ENCODE data around the gene FXYD3. TPM values are rescaled to one million over a fixed set of nuclear protein-coding genes. Genes with fewer than 3 reads are reported as not detected.

FXYD3 gene
- total and polyA plus RNA-seq, 2 experiments from 2014 or later = 0.81 TPM; not detected in 1

DNA sequence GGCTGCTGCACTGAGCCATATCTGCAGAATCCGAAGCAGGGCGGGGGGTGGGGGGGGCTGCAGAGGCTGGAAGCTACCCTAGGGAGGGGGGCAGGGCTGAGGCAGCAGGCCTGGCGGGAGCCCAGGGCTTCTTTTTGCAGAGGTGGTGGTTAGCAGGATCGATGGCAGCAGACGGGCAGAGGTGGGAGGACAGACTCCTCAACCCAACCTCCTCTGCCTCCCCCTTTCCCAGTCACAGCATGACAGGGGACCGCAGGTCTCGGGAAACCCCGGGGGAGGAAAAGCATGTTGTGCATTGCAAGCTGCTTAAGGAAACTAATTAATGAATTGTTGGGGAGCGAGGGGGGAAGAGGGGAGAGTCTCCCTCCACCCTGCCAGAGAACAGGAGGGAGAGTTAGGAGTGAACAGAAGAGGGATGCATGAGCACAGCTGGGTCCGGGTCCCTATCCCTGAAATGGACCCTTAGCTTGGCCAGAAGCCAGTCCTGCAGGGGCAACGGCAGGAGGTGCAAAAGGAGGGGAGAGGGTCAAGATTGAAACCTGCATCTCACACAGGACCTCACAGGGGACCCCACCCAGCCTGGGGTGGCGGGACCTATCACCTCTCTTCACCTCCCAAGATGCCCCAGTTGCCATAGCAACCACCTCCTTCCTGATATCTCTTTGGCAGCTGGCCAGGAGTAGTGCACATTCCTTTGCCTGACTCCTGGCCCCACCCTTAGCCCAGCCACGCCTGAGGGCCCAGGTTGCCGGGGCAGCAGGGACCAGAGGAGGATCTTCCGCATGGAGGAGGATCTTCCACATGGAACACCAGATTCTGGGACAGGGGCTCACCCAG, 29.2 kb downstream of the FXYD3 start:
- Mint-ChIP-seq H3K4me1 (peaks cover 36% of the 10 kb centered on the region), H3K27me3 (ENCODE audit: insufficient read depth, low read depth, poor library complexity) (peaks cover 29% of the 10 kb centered on the region), H3K9me3 (no peaks in the 10 kb centered on the region; the same call in 1 of the 3 replicates), H3K27ac (no peak overlapping the region), H3K4me3 (peak overlapping the region; percentile 36; the same call in 2 of the 3 replicates), H3K36me3 (ENCODE audit: low read depth) (0 out of 3 replicates have a peak, but pooled peaks cover 3% of the 10 kb centered on the region)
- Histone ChIP-seq H4K20me1 (replicated peaks; ENCODE audit: insufficient read depth) (0 out of 2 replicates have a peak, but pooled peaks cover 4% of the 10 kb centered on the region), H2AFZ (no peak overlapping the region), H3K9me2 (ENCODE audit: insufficient read depth) (no peaks in the 10 kb centered on the region), H3K27me3 (ENCODE audit: insufficient read depth) (peaks cover 20% of the 10 kb centered on the region), H3F3A (replicated peaks; ENCODE audit: low read depth) (peaks cover 7% of the 10 kb centered on the region; the same call in 1 of the 2 replicates), H3K4me1 (ENCODE audit: insufficient read depth) (peaks cover 30% of the 10 kb centered on the region), H3K27ac (ENCODE audit: low read depth) (no peak overlapping the region), H3K4me2 (peak overlapping the region; percentile 90), H3K4me3 (peak overlapping the region; percentile 89; the same call in 1 of the 2 replicates), H3K36me3 (ENCODE audit: insufficient read depth) (no peaks in the 10 kb centered on the region), H3K79me2 (replicated peaks; ENCODE audit: insufficient read depth) (no peaks in the 10 kb centered on the region)
- TF ChIP-seq STAT1 (IDR thresholded peaks at IDR 0.05; ENCODE audit: unreplicated experiment) (no peak), NANOG (IDR thresholded peaks at IDR 0.05; ENCODE audit: borderline replicate concordance) (no peak)
- TF ChIP-seq, protein P1, sequence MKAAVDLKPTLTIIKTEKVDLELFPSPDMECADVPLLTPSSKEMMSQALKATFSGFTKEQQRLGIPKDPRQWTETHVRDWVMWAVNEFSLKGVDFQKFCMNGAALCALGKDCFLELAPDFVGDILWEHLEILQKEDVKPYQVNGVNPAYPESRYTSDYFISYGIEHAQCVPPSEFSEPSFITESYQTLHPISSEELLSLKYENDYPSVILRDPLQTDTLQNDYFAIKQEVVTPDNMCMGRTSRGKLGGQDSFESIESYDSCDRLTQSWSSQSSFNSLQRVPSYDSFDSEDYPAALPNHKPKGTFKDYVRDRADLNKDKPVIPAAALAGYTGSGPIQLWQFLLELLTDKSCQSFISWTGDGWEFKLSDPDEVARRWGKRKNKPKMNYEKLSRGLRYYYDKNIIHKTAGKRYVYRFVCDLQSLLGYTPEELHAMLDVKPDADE (IDR thresholded peaks at IDR 0.05) = no peak
- ATAC-seq (peak; percentile 15), DNase-seq (ENCODE audit: low spot score) (peak; percentile 98)

DNA sequence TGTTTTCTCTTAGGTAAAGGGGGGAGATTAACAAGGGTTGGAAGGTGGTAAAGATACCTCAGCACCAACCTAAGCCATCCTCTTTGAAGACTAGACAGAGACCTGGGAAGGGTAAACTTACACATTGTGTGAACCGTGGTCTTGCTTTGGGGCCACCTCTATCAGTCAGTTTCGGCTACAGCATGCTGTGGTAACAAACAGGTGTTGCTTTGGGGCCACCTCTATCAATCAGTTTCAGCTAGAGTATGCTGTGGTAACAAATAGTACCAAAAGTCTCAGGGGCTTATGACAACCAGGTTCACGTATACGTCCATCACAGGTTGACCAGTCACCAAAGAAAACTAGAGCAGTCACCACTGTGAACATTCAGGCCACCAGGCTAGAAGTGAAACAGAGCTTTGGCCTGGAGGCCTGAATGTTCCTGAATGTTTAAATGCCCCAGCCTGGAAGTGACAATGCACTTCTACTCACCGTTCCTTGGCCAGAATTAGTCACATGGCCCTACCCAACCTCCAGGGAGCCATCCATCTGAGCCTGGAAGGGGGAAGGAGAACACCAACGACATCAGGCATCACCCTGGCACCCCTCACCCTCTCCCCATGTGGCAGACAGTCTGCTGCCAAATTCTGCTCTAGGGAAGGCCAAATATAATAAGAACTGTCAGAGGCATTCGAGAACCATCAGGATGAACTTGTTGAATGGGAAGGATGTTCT, 31.3 kb downstream of the FXYD3 start:
- H3K4me1 ChIP-seq (ENCODE audit: insufficient read depth) = peaks cover 27% of the 10 kb centered on the region
- DNase-seq (ENCODE audit: low spot score) (no peak), ATAC-seq (no peak)
- Mint-ChIP-seq H3K4me3 (no peak overlapping the region), H3K36me3 (ENCODE audit: low read depth) (peaks cover 7% of the 10 kb centered on the region; the same call in 2 of the 3 replicates), H3K9me3 (no peaks in the 10 kb centered on the region; the same call in 2 of the 3 replicates), H3K27ac (no peak overlapping the region), H3K4me1 (peaks cover 42% of the 10 kb centered on the region), H3K27me3 (ENCODE audit: insufficient read depth, low read depth, poor library complexity) (peaks cover 28% of the 10 kb centered on the region)
- no peak overlapping the region for H3K27ac ChIP-seq (ENCODE audit: low read depth)
- 0 out of 2 replicates have a peak, but pooled peaks cover 4% of the 10 kb centered on the region for H4K20me1 ChIP-seq (replicated peaks; ENCODE audit: insufficient read depth)
- peaks cover 15% of the 10 kb centered on the region for H3K27me3 ChIP-seq (ENCODE audit: insufficient read depth)
- no peaks in the 10 kb centered on the region for H3K36me3 ChIP-seq (ENCODE audit: insufficient read depth)
- H3K4me2 ChIP-seq = no peak overlapping the region
- H3F3A ChIP-seq (replicated peaks; ENCODE audit: low read depth) = peaks cover 14% of the 10 kb centered on the region; the same call in 1 of the 2 replicates
- no peak overlapping the region for H2AFZ ChIP-seq
- H3K9me2 ChIP-seq (ENCODE audit: insufficient read depth) = no peaks in the 10 kb centered on the region
- no peaks in the 10 kb centered on the region for H3K79me2 ChIP-seq (replicated peaks; ENCODE audit: insufficient read depth)
- H3K4me3 ChIP-seq = no peak overlapping the region
- TF ChIP-seq JUNB (IDR thresholded peaks at IDR 0.05; ENCODE audit: unreplicated experiment) (no peak), POLR2AphosphoS5 (IDR thresholded peaks at IDR 0.05; ENCODE audit: low read depth) (no peak), STAT1 (IDR thresholded peaks at IDR 0.05; ENCODE audit: unreplicated experiment) (no peak), ZNF331 (CRISPR knock-in tag; IDR thresholded peaks at IDR 0.05; ENCODE audit: low read depth) (no peak), EZH2phosphoT487 (IDR thresholded peaks at IDR 0.05; ENCODE audit: unreplicated experiment) (no peak)
- TF ChIP-seq, protein P2, sequence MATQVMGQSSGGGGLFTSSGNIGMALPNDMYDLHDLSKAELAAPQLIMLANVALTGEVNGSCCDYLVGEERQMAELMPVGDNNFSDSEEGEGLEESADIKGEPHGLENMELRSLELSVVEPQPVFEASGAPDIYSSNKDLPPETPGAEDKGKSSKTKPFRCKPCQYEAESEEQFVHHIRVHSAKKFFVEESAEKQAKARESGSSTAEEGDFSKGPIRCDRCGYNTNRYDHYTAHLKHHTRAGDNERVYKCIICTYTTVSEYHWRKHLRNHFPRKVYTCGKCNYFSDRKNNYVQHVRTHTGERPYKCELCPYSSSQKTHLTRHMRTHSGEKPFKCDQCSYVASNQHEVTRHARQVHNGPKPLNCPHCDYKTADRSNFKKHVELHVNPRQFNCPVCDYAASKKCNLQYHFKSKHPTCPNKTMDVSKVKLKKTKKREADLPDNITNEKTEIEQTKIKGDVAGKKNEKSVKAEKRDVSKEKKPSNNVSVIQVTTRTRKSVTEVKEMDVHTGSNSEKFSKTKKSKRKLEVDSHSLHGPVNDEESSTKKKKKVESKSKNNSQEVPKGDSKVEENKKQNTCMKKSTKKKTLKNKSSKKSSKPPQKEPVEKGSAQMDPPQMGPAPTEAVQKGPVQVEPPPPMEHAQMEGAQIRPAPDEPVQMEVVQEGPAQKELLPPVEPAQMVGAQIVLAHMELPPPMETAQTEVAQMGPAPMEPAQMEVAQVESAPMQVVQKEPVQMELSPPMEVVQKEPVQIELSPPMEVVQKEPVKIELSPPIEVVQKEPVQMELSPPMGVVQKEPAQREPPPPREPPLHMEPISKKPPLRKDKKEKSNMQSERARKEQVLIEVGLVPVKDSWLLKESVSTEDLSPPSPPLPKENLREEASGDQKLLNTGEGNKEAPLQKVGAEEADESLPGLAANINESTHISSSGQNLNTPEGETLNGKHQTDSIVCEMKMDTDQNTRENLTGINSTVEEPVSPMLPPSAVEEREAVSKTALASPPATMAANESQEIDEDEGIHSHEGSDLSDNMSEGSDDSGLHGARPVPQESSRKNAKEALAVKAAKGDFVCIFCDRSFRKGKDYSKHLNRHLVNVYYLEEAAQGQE (IDR thresholded peaks at IDR 0.05; ENCODE audit: unreplicated experiment) = no peak
- TF ChIP-seq, protein P3, sequence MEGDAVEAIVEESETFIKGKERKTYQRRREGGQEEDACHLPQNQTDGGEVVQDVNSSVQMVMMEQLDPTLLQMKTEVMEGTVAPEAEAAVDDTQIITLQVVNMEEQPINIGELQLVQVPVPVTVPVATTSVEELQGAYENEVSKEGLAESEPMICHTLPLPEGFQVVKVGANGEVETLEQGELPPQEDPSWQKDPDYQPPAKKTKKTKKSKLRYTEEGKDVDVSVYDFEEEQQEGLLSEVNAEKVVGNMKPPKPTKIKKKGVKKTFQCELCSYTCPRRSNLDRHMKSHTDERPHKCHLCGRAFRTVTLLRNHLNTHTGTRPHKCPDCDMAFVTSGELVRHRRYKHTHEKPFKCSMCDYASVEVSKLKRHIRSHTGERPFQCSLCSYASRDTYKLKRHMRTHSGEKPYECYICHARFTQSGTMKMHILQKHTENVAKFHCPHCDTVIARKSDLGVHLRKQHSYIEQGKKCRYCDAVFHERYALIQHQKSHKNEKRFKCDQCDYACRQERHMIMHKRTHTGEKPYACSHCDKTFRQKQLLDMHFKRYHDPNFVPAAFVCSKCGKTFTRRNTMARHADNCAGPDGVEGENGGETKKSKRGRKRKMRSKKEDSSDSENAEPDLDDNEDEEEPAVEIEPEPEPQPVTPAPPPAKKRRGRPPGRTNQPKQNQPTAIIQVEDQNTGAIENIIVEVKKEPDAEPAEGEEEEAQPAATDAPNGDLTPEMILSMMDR (conservative IDR thresholded peaks at IDR 0.05; ENCODE audit: low read depth in 2 of 2) = no peak
- TF ChIP-seq, protein P1 (IDR thresholded peaks at IDR 0.05) = no peak

All from GM23338 (cell line).